GM21423 (cell line): ENCODE measurements around the gene DCDC2.
"Not testable (repeated sequence)": the region's sequence is repeated elsewhere in the genome, so short reads cannot be mapped to it uniquely, and the experiment has no call there.

Experiments
- ATAC-seq: cut with Tn5 transposase; IDR thresholded peaks from one replicate; pipeline ENCODE4 v1.9.1; 2021; ENCODE audit warnings: mild to moderate bottlenecking, moderate library complexity; ENCODE audit not compliant: unreplicated experiment

Gene DCDC2

DNA sequence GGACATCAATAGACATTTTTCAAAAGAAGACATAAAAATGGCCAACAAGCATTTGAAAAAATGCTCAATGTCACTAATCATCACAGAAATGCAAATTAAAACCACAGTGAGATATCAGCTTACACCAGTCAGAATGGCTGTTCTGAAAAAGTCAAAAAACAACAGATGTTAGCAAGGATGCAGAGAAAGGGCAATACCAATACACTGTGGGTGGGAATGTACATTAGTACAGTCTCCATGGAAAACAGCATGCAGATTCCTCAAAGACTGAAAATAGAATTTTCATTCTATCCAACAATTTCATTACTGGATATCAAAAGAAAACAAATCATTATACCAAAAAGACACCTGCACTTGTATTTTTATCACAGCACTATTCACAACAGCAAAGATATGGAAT, 85.3 kb downstream of the DCDC2 start:
- ATAC-seq, result no peak

DNA sequence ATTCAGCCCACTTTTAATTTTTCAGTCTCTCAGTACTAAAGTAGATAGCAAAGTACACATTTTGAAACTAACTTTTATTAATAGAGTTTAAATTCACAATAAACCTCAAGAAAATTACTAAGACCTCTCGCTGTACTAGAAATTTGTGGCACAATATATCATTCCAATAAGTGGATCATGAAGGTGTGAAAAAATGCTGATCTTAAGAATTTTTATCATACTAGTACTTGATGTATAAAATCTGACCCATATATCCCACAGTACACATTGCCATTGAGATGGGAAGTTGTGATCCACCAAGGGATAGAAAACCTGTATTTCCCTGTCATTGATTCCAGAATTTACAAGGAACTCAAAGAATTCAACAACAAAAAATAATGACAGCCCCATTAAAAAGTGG, 85.7 kb downstream of the DCDC2 start:
- ATAC-seq, result no peak

DNA sequence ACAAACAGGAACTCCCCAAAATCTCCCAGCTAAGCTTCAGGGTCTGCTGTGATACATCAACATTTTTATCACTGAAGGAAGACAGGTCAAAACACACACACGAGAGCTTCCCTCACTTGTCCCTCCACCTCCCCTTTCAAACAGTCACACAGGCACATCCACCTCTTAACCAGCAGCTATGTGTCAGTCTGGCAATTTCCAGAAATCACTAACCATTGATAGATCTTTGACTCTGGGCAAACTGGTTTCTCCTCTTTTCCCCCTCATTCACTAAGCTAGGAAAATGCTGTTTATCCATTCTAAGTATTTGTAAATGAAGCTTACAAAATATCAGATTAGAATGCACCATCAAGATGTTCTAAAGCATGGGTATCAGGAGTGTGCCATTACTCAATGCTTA, 87.8 kb downstream of the DCDC2 start:
- ATAC-seq, result no peak

DNA sequence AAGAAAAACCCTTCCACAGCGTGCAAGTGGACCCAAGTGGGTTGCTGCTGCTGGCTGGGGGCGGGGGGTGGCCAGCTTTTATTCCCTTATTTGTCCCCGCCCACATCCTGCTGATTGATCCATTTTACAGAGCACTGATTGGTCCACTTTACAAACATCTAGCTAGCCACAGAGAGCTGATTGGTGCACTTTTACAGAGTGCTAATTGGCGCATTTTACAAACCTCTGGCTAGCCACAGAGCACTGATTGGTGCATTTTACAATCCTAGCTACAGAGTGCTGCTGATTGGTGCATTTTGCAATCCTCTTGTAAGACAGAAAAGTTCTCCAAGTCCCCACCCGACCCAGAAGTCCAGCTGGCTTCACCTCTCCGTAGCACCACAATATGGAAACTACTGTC, 99.6 kb downstream of the DCDC2 start:
- ATAC-seq, result not testable (repeated sequence)

DNA sequence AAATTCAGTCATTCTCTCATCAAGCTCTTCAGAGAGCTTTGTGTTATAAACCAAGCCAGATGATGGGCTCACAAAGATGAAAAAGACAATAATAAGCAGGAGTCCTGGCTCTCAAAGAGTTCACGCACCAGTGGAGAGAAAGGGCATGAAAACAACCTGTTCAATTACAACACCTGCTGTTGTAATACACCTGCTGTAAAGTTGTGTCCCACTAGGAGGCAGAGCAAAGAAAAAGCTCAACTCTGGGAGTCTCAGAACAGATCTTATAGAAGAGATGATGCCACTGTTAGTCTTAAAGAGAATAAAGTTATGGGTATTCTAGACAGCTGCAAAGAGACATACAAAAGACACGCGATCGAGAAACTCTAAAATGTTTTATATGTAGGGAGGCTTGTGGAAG, 100.6 kb downstream of the DCDC2 start:
- no peak for ATAC-seq

DNA sequence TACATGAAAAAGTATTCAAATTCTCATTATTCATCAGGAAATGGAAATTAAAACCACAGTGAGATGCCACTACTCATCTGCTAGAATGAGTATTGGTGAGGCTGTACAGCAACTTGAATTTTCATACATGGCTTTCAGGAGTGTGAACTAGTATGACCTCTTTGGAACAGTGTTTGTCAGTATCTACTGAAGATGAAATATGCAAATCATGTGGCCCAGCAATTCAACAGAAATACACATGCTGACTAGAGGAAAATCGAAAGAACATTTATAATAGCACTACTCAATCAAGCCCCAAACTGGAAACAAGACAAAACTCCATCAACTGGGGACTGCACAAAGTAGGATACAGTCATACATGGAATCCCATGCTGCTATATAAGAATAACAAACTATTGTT, 102.2 kb downstream of the DCDC2 start:
- peak; percentile 88 for ATAC-seq

DNA sequence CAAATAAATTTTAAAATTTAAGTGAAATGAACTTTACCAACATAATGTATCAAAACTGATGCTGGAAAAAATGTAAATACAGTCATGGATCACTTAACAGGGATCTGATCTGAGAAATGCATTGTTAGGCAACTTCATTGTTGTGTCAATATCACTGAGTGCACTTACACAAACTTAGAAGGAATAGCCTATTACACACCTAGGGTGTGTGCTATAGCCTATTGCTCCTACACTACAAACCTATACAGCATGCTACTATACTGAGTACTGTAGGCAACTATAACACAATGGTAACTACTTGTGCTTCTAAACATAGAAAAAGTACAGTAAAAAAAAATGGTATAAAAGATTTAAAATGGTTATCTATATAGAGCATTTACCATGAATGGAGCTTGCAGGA, 104.5 kb downstream of the DCDC2 start:
- ATAC-seq, result no peak

DNA sequence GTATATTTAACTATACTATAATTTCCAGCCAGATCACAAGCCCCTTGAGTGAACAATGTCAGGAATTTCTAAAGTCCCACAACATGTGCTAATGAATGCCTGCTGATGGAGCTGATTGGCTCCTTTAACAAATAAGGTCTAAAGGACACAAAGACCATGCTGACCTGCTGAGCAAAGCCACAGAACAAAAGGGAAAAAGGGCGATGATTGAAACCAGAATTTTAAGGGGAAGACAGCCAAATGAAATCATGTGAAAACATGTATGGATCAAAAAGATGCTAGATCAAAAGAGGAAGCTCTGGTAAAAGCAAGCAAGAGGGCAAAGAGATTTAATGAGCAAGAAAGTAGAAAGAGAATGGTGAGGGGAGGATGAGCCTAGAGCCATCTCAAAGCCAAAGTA, 105.6 kb downstream of the DCDC2 start:
- no peak for ATAC-seq

DNA sequence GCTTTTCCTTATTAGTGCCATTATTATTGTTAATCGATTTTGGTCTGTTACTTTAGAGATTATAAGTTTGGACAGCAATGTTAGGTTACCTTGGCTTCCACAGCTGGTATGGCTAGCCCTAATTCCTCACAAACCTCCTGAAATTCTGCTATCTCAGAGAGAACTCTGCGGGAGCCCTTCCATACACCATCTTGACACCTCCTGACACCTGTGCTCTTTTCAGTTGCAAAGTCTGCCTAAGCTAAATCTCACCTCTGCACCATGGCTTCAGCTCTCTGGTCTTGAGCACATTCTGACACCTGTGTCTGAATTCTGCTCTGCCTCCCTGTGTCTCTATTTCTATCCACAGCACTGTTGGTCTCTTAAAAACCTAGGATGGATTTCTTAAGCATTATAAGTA, 106.5 kb downstream of the DCDC2 start:
- ATAC-seq, result no peak

DNA sequence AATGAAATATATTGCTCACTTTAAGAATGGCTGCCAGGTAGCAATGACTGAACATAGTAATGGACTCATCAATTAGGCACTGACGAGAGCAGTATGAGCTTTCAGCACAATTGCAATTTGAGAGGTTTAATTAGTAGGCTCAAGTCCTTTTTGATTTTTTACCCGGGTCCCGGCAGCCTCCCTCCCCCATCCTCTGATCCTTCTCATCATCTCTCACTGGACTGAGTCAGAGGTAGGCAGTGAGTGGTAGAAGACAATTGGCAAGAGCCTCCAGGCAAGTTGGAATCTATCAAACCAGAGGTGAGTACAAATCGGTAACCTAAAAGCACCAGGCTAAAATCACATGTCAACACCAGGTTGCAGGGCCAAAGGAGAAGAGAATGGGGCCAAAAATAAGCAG, 107.9 kb downstream of the DCDC2 start:
- ATAC-seq, result no peak

DNA sequence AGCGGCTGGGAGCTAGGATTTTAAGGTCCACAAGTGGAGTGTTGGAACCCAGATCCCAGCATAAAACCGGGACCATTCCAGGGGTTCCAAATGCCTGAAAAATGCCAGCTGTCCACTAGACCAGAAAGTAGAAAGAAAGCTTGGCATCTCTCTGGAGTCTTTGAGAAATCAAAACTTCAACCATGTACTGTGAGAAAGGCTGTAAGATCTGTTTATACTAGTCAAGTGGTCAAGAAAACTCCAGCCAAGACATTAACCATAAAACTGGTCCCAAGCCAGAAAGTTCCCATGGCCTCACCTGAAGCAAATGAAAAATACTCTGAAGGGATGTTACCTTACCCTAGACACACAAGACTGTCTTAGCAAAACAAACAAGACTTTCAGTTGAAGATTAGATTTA, 112.6 kb downstream of the DCDC2 start:
- no peak for ATAC-seq

DNA sequence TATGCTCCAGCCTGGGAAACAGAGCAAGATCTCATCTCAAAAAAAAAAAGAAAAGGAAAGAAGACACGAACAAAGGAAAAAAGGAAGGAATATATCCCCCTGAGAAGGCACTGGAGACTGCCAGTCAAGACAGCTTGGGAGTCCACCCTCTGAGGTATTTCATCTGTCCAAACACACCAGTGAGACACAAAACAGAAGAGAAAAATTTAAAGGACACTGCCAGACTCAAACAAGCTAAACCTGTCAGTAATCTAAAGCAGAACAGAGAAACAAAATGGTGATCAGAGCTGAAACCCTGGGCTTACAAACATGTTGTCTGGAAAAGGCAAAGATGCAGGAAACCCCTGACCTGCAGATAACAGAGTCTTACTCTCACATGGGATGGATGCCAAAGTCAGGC, 114.9 kb downstream of the DCDC2 start:
- ATAC-seq, result no peak

DNA sequence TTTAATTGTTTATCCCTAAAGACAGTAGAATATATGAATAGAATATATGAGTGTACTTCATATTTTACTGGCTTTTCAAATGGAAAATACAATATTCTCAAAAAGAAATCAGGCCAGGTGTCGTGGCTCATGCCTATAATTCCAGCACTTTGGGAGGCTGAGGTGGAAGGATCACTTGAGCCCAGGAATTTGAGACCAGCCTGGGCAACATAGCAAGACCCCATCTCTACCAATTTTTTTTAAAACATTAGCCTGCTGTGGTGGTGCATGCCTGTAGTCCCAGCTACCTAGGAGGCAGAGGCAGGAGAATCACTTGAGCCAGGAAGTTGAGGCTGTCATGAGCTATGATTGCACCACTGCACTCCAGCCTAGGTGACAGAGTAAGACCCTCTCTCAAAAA, 116.1 kb downstream of the DCDC2 start:
- ATAC-seq, result not testable (repeated sequence)

DNA sequence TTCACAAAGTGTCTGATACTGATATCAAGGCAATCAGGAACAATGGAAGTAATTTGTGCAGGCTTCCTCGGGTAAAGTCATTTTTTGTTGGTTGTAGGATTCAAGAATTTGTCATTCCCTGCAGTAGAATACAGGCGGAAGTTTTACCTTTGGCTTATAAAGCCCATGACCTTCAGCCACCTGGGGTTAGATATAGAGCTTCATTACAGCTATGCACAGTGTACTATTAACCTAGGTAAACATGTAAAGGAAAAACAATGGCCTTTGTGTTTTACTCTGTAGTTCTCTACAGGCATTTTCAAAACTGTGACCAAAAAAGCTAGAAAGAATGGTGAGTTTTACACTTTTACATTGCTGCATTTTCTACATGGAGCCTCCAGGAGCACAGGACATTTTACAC, 116.9 kb downstream of the DCDC2 start:
- no peak for ATAC-seq

DNA sequence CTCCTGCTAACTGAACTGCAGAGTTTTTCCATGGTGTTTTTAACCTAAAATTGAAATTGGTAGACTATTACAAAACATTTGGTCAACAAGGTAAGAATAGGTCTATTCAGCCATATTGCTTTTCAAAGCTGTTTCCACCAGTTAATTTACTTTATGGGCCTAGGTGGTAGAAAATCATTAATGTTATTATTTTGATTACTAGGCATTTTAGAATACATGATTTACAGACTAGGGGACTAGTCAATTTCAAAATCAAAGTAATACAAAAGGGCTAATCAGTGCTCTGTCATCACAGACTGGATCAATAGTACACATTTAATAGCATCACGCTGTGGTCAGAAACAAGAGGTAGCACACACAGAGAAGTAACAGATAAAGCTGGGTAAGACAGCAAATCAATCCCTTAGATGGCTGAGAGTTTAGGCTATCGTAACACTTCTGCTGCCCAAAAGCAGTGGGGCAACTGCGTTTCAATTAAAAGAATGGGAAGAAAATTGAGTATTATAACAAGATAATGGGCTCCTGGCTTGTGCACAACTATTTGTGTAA, 117.4 kb downstream of the DCDC2 start:
- no peak for ATAC-seq

DNA sequence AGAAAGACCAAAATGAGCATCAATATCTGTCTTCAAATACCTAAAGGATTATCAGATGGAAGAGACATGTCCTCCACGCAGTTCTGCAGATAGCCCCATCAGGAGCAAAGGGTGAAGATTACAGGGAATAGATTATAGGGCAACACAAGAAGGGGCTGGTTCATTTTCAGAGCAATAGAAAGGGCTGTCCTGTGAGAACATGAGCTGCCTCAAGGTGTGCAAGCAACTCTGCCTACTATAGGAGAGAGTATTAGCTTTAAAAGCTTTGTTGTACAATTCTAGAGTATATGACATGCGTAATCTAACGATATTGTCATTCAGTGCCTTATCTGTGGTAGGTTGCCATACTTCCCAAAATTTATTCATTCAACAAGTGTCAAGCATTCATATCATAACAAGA, 119.2 kb downstream of the DCDC2 start:
- ATAC-seq, result no peak

DNA sequence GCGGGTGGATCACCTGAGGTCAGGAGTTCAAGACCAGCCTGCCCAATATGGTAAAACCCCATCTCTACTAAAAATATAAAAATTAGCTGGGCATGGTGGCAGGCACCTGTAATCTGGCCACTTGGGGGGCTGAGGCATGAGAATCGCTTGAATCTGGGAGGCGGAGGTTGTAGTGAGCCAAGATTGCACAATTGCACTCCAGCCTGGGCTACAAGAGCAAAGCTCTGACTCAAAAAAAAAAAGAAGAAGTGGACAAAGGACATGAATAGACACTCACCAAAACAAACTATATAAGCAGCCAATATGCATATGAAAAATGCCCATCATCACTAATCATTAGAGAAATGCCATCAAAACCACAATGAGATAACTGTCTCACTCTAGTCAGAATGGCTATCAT, 121.1 kb downstream of the DCDC2 start:
- not testable (repeated sequence) for ATAC-seq

DNA sequence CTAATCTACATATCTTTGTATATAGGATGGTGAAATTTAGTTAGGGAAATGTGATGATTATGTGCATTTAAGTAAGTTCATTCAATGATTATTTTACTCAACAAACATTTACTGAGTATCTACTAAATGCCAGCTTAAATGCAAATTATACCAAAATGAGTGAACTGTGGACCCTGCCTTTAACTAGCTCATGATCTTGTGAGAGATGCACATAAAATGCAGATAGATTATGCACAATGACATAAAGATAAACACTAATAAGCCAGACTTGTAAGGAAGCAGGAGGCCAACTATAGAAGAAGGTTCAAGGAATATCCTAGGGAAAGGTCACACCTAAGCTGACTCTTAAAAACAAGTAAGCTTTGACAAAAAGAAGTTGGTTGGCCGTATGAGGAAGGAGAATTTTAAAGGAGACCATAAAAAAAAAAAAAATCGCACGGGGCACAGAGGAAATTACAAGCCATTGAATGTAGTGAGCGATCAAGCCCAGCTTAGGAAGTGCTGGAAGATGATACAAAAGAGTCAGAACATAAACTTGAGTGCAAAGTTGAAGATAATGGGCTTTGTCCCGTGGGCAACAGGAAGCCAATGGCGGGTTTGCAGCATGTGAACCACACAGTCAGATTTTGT, 123.9 kb downstream of the DCDC2 start:
- no peak for ATAC-seq

DNA sequence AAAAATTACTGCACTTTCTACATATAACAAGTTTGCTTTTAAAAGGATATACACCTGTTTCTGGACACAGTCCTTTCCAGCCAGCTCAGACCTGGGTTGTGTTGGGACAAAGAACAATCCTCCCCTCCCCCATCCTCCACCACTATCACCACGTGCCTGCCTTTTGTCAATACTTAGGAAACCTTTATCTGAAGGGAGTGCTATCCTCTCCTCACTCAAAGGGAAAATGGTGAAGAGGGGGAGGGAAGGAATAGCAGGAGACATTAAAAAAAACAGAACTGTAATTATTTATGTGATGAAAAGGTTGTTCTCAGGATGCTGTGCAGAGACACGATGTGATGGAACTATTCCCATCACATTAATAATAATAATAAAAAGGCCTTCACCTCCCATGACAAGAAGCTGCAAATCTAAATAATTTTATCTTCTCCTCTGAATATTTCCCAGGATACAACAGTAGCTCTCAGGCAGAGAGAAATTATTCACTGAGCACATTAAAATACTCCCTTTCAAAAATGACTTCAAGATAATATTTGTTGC, 126.4 kb downstream of the DCDC2 start:
- ATAC-seq, result no peak

DNA sequence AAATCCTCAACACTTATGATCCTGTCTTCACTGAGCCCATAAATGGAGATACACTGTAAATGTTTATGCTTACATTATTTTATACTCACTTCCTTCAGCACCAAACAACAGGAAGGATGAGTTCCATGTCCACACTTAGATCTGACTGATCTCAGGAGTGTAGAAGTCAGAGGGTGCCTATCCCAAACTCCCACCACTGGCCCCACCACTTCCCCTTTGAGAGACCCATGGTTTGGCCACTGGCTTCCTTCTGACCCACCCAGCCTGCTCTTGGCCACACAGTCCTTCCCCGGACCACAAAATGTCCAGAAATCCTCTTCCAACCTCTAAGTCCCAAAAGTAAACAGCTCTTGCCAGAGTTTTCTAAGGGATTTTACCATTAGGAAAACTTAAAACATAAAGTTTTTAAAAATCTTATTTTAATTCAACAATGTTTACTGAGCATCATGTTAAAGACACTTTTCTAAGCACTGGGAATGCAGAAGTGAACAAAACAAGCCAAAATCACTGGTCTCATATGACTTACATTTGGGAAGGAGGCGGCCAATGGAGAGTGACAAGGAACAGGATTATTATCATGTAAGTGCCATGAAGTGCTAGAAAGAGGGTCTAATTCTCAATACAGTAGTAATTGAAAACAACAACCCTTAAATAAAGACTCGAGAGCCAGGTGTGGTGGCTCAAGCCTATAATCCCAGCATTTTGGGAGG, 128.0 kb downstream of the DCDC2 start:
- ATAC-seq, result no peak

DNA sequence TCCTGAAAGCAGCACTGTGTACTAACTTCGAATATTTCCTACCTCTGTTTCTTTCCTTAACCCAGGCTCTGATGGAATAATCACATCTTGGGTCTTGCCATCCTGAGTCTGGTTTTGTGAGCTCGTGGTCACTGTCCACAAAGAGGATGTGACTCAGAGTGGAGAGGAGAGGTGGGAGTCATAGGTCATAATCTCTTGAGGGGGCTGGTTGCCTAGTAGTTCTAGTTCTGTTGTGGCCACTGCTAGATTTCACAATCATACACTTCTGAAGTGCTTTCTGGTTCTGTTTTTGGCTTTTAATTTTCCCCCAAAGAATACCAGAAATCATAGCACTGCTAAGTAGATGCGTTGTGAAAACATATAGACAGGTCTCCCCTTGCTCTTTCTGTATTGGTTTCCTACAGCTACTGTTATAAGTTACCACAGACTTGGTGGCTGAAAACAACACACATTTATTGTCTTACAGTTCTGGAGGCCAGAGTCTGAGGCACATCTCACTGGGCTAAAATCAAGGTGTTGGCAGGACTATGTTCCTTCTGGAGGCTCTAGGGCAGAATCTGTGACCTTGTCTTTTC, 129.1 kb downstream of the DCDC2 start:
- ATAC-seq, result no peak

DNA sequence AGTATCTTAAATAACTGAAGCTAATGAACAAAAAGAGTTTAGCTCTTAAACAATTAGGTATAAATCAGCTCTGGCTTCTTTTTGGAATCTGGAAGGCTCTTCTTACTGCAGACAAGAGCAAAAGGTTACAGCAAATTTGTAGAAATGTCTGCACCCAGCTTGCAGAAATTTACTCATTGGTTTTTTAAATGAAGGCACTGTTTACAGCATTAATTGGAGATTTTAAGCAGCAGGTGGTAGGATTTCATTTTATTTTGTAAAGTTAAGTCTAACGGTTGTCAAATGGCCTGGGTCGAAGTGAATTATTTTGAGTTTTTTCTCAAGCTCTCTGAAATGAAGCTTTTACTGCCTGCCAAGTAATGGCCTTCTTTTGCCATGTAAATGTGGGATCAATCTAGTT, 129.7 kb downstream of the DCDC2 start:
- no peak for ATAC-seq
